Endodermal cell (in vitro differentiated cells): Measurements from ENCODE around the gene VWA8. TPM values are rescaled to one million over a fixed set of nuclear protein-coding genes. Genes with fewer than 3 reads are reported as not detected.

Source experiments
- DNase-seq: peaks from one replicate; pipeline ENCODE4 v3.0.0-alpha.2; 2017
- H3K27ac ChIP-seq: 2 replicates; pipeline ENCODE4 v1.5.1; 2013; ENCODE audit warnings: mild to moderate bottlenecking, low read depth, low read length, moderate library complexity
- H3K27me3 ChIP-seq: 2 replicates; pipeline ENCODE4 v1.6.1; 2013; ENCODE audit warnings: mild to moderate bottlenecking, low read length, moderate library complexity; ENCODE audit not compliant: insufficient read depth, control insufficient read depth, poor library complexity, severe bottlenecking
- H3K36me3 ChIP-seq: 2 replicates; pipeline ENCODE4 v1.7.0; 2013; ENCODE audit warnings: mild to moderate bottlenecking, low read length, moderate library complexity; ENCODE audit not compliant: control insufficient read depth, insufficient read depth
- H3K4me1 ChIP-seq: one replicate; pipeline ENCODE4 v1.7.0; 2013; ENCODE audit warnings: low read length; ENCODE audit not compliant: control insufficient read depth, insufficient read depth
- H3K4me3 ChIP-seq: 2 replicates; pipeline ENCODE4 v1.5.1; 2013; ENCODE audit warnings: mild to moderate bottlenecking, low read length, moderate library complexity
- H3K9ac ChIP-seq: 2 replicates; pipeline ENCODE4 v1.6.1; 2013; ENCODE audit warnings: mild to moderate bottlenecking, low read length, moderate library complexity; ENCODE audit not compliant: poor library complexity, severe bottlenecking; ENCODE audit errors: extremely low read depth
- H3K9me3 ChIP-seq: 2 replicates; pipeline ENCODE4 v1.6.1; 2013; ENCODE audit warnings: mild to moderate bottlenecking, low read length, moderate library complexity; ENCODE audit not compliant: control insufficient read depth
- H3K27ac Mint-ChIP-seq: 2 replicates; pipeline ENCODE4 v1.8.0; 2020; ENCODE audit warnings: mixed read lengths
- H3K27me3 Mint-ChIP-seq: 2 replicates; pipeline ENCODE4 v1.8.0; 2021; ENCODE audit warnings: mild to moderate bottlenecking, mixed read lengths; ENCODE audit not compliant: insufficient read depth
- H3K36me3 Mint-ChIP-seq: 2 replicates; pipeline ENCODE4 v1.8.0; 2020; ENCODE audit warnings: low read depth, mixed read lengths
- H3K4me1 Mint-ChIP-seq: 2 replicates; pipeline ENCODE4 v1.8.0; 2020; ENCODE audit warnings: mixed read lengths
- H3K4me3 Mint-ChIP-seq: 2 replicates; pipeline ENCODE4 v1.8.0; 2020; ENCODE audit warnings: mild to moderate bottlenecking, moderate library complexity, mixed read lengths
- H3K9me3 Mint-ChIP-seq: 2 replicates; pipeline ENCODE4 v1.8.0; 2020; ENCODE audit warnings: mild to moderate bottlenecking, mixed read lengths
- WGBS, 2 experiments: methylation state at CpG; one replicate each; pipeline versions ENCODE4 v1.1.5 to v1.1.7; 2013; ENCODE audit warnings: missing lambda C conversion rate in 2 of 2, mixed read lengths in 1 of 2; ENCODE audit not compliant: insufficient coverage in 1 of 2, insufficient read length in 1 of 2; 5-methylcytosine and 5-hydroxymethylcytosine counted together
- total RNA-seq, 2 donors: library from RNA; stranded (reverse); fragmentation: NEBNext Ultra II Directional in 1 of 2; extraction: Animal tissue kit (Norgen Biotek cat#: 25700) in 1 of 2; gene quantifications; 2 replicates in 1 of 2; 3 replicates in 1 of 2; pipeline ENCODE4 v1.2.1, GENCODE V29; 2021
- TF ChIP-seq, protein P1 (sequence below): fragments of 200-600 bp; sonication (generic); conservative IDR thresholded peaks from 2 replicates; pipeline ENCODE4 v1.5.0; 2021; ENCODE audit warnings: antibody characterized with exemption, mild to moderate bottlenecking

Gene VWA8
- total RNA-seq, 2 donors from 2014 or later = 24.6 to 25.6 TPM

GRCh38 chr13:41942462-41943094 is 18.3 kb downstream of the VWA8 start:
- Histone ChIP-seq H3K4me3 (no peak overlapping the region), H3K4me1 (no peaks in the 10 kb centered on the region), H3K27me3 (no peaks in the 10 kb centered on the region), H3K9ac (no peak overlapping the region), H3K36me3 (peaks cover 7% of the 10 kb centered on the region), H3K27ac (no peak overlapping the region), H3K9me3 (peaks cover 15% of the 10 kb centered on the region)
- TF ChIP-seq, protein P1, sequence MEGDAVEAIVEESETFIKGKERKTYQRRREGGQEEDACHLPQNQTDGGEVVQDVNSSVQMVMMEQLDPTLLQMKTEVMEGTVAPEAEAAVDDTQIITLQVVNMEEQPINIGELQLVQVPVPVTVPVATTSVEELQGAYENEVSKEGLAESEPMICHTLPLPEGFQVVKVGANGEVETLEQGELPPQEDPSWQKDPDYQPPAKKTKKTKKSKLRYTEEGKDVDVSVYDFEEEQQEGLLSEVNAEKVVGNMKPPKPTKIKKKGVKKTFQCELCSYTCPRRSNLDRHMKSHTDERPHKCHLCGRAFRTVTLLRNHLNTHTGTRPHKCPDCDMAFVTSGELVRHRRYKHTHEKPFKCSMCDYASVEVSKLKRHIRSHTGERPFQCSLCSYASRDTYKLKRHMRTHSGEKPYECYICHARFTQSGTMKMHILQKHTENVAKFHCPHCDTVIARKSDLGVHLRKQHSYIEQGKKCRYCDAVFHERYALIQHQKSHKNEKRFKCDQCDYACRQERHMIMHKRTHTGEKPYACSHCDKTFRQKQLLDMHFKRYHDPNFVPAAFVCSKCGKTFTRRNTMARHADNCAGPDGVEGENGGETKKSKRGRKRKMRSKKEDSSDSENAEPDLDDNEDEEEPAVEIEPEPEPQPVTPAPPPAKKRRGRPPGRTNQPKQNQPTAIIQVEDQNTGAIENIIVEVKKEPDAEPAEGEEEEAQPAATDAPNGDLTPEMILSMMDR = peak; percentile 70
- Mint-ChIP-seq H3K9me3 (peaks cover 2% of the 10 kb centered on the region), H3K4me3 (no peak overlapping the region), H3K27me3 (no peaks in the 10 kb centered on the region), H3K27ac (no peak overlapping the region), H3K4me1 (peaks cover 35% of the 10 kb centered on the region), H3K36me3 (peaks cover 19% of the 10 kb centered on the region)
- WGBS, 2 experiments = 96% methylated on average over 2 of the region's 2 CpGs; no CpG with 5 or more reads in 1 of the 2 experiments
- peak; percentile 75 for DNase-seq

GRCh38 chr13:41941174-41941573 is 19.7 kb downstream of the VWA8 start:
- Histone ChIP-seq H3K9me3 (peaks cover 5% of the 10 kb centered on the region), H3K4me1 (no peaks in the 10 kb centered on the region), H3K36me3 (no peaks in the 10 kb centered on the region), H3K4me3 (no peak overlapping the region), H3K27ac (no peak overlapping the region), H3K9ac (no peak overlapping the region), H3K27me3 (no peaks in the 10 kb centered on the region)
- Mint-ChIP-seq H3K27ac (no peak overlapping the region), H3K4me3 (no peak overlapping the region), H3K9me3 (peaks cover 2% of the 10 kb centered on the region), H3K4me1 (peaks cover 33% of the 10 kb centered on the region), H3K27me3 (no peaks in the 10 kb centered on the region), H3K36me3 (peaks cover 8% of the 10 kb centered on the region)
- 88 to 93% methylated on average over 3 of the region's 5 CpGs for whole genome bisulfite sequencing, 2 experiments
- DNase-seq = no peak
- TF ChIP-seq, protein P1 = no peak

DNA sequence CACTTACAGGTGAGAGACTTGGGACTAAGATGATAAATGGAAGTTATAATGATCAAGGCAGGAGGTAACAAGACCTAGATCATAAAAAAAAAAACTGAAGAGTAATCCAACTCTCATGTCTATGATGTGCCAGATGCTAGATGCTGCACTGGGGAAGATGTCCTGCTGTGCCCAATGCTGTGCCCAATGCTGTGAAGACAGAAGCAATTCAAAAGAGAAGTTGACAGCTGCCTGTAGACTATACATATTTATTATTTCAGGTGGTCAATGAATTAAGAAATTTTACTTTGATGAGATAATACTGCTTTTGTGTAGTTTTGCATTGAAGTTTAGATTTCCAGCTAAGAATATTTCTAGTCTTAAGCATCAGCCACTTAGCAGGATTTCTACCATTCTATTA is 21.5 kb downstream of the VWA8 start:
- no peak overlapping the region for H3K4me3 ChIP-seq
- no peak overlapping the region for H3K27ac ChIP-seq
- Mint-ChIP-seq H3K9me3 (no peaks in the 10 kb centered on the region), H3K27me3 (no peaks in the 10 kb centered on the region), H3K4me1 (peaks cover 16% of the 10 kb centered on the region), H3K27ac (no peak overlapping the region), H3K4me3 (no peak overlapping the region), H3K36me3 (peaks cover 2% of the 10 kb centered on the region)
- H3K9me3 ChIP-seq = no peaks in the 10 kb centered on the region
- H3K4me1 ChIP-seq = no peaks in the 10 kb centered on the region
- H3K36me3 ChIP-seq = no peaks in the 10 kb centered on the region
- no peak for DNase-seq
- TF ChIP-seq, protein P1 = no peak
- no peak overlapping the region for H3K9ac ChIP-seq
- H3K27me3 ChIP-seq = no peaks in the 10 kb centered on the region
